SH-SY5Y (cell line): Measurements from ENCODE around the gene TSGA10IP.

ENCODE experiments used
- GATA2 ChIP-seq: IDR thresholded peaks from 2 replicates; pipeline ENCODE4 v1.6.1; 2011; ENCODE audit warnings: mild to moderate bottlenecking, low read depth, low read length
- GATA3 ChIP-seq: IDR thresholded peaks from 2 replicates; pipeline ENCODE4 v1.6.1; 2011; ENCODE audit warnings: low read depth, mild to moderate bottlenecking, low read length, moderate library complexity

DNA sequence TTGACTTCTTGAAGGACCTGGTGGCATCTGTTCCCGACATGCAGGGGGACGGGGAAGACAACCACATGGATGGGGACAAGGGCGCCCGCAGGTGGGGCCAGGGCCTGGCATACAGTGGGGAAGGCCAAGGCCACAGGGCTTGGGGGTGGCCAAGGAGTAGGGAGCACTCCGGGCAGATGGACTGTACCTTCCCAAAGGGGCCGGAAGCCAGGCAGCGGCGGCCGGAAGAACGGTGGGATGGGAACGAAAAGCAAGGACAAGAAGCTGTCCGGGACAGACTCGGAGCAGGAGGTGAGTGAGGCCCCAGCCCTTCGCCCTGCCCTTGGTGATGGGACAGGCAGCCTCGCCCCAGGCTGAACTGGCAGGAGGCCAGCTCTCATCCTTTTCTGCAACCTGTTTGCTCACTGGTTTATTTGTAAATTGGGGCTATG lies 24.9 kb upstream of the TSGA10IP start:
- TF ChIP-seq GATA2 (no peak), GATA3 (no peak)
